SKM-1 treated with dmso at 0.1 percent for 144 hours (cell line): ENCODE data around the gene DDX39B.
"Not testable (repeated sequence)": the region's sequence is repeated elsewhere in the genome, so short reads cannot be mapped to it uniquely, and the experiment has no call there.

Experiments
- DNase-seq: peaks from one replicate; lab custom pipeline; 2025; ENCODE audit not compliant: unreplicated experiment; lab: John Stamatoyannopoulos, UW

The DDX39B gene

GRCh38 chr6:31529329-31530150, 12.3 kb downstream of the DDX39B start:
- no peak for DNase-seq

GRCh38 chr6:31528821-31529328, 12.9 kb downstream of the DDX39B start, which contains the start of gene MCCD1:
TSS of gene MCCD1 (plus strand) at chr6:31528962. CDS start at chr6:31529015, 53 bp downstream.
- DNase-seq, result no peak

- no peak for DNase-seq
Observed at GRCh38 chr6:31528307-31528777, 13.5 kb downstream of the DDX39B start.

GRCh38 chr6:31525932-31526591, 15.7 kb downstream of the DDX39B start:
- no peak for DNase-seq

- no peak for DNase-seq
Observed at GRCh38 chr6:31525553-31525931, 16.3 kb downstream of the DDX39B start.

- no peak for DNase-seq
Observed at GRCh38 chr6:31521835-31522234, 20.0 kb downstream of the DDX39B start.

GRCh38 chr6:31513456-31514165, 28.2 kb downstream of the DDX39B start:
- no peak for DNase-seq

GRCh38 chr6:31510007-31510406, 31.8 kb downstream of the DDX39B start:
- DNase-seq, result no peak

- not testable (repeated sequence) for DNase-seq
Observed at GRCh38 chr6:31509036-31509435, 32.8 kb downstream of the DDX39B start.

- DNase-seq, result no peak
Observed at GRCh38 chr6:31502586-31502985, 39.2 kb downstream of the DDX39B start.

- DNase-seq, result not testable (repeated sequence)
Observed at GRCh38 chr6:31499648-31500047, 42.2 kb downstream of the DDX39B start.

- no peak for DNase-seq
Observed at GRCh38 chr6:31498748-31499147, 43.1 kb downstream of the DDX39B start.

- DNase-seq, result no peak
Observed at GRCh38 chr6:31497531-31498476, 44.0 kb downstream of the DDX39B start, which contains the start of gene MICB. TSS of gene MICB (plus strand) at chr6:31498145. CDS start at chr6:31498194, 49 bp downstream.

GRCh38 chr6:31496826-31497225, 45.0 kb downstream of the DDX39B start:
- DNase-seq, result not testable (repeated sequence)

- DNase-seq, result no peak
Observed at GRCh38 chr6:31495580-31495979, 46.2 kb downstream of the DDX39B start.

- peak; percentile 77 for DNase-seq
Observed at GRCh38 chr6:31493875-31494694, 47.7 kb downstream of the DDX39B start.

GRCh38 chr6:31493550-31493874, 48.3 kb downstream of the DDX39B start:
- not testable (repeated sequence) for DNase-seq

GRCh38 chr6:31490115-31490873, 51.5 kb downstream of the DDX39B start:
- no peak for DNase-seq

- no peak for DNase-seq
Observed at GRCh38 chr6:31489086-31489485, 52.7 kb downstream of the DDX39B start.
